H9 (cell line): Measurements from ENCODE around the gene STIM2. TPM values are rescaled to one million over a fixed set of nuclear protein-coding genes. Genes with fewer than 3 reads are reported as not detected.

Experiments
- DNase-seq: peaks from one replicate; pipeline ENCODE4 v3.0.0-alpha.2; 2017
- H2AFZ ChIP-seq: one replicate; pipeline ENCODE4 v1.6.1; 2013; ENCODE audit warnings: mild to moderate bottlenecking, low read length, control low read depth, moderate library complexity
- H2AK5ac ChIP-seq: 2 replicates; pipeline ENCODE4 v1.6.1; 2013; ENCODE audit warnings: low read length, control low read depth, mixed read lengths; ENCODE audit not compliant: insufficient read length
- H2BK120ac ChIP-seq: one replicate; pipeline ENCODE4 v1.6.1; 2013; ENCODE audit warnings: low read depth, mild to moderate bottlenecking, low read length, control low read depth, inconsistent platforms; ENCODE audit not compliant: poor library complexity, severe bottlenecking
- H2BK12ac ChIP-seq: 2 replicates; pipeline ENCODE4 v1.6.1; 2013; ENCODE audit warnings: low read length, control low read depth, mixed read lengths, low read depth; ENCODE audit not compliant: insufficient read length
- H2BK15ac ChIP-seq: 2 replicates; pipeline ENCODE4 v1.6.1; 2013; ENCODE audit warnings: low read depth, low read length, control low read depth
- H2BK20ac ChIP-seq: one replicate; pipeline ENCODE4 v1.6.1; 2013; ENCODE audit warnings: low read depth, mild to moderate bottlenecking, low read length, control low read depth, inconsistent platforms; ENCODE audit not compliant: poor library complexity, severe bottlenecking
- H2BK5ac ChIP-seq: 2 replicates; pipeline ENCODE4 v1.6.1; 2013; ENCODE audit warnings: low read length, control low read depth, mixed read lengths; ENCODE audit not compliant: insufficient read length
- H3K14ac ChIP-seq: 2 replicates; pipeline ENCODE4 v1.6.1; 2013; ENCODE audit warnings: low read length, control low read depth; ENCODE audit not compliant: insufficient read depth
- H3K18ac ChIP-seq: 2 replicates; pipeline ENCODE4 v1.6.1; 2013; ENCODE audit warnings: low read depth, mild to moderate bottlenecking, mixed read lengths, low read length, control low read depth; ENCODE audit not compliant: insufficient read length
- H3K23ac ChIP-seq: 2 replicates; pipeline ENCODE4 v1.6.1; 2013; ENCODE audit warnings: low read length, control low read depth, mixed read lengths, low read depth; ENCODE audit not compliant: insufficient read length
- H3K23me2 ChIP-seq: 2 replicates; pipeline ENCODE4 v1.6.1; 2013; ENCODE audit warnings: low read depth, mild to moderate bottlenecking, mixed read lengths, low read length, control low read depth; ENCODE audit not compliant: insufficient read length, poor library complexity, severe bottlenecking
- H3K27ac ChIP-seq: 2 replicates; pipeline ENCODE4 v1.5.1; 2013; ENCODE audit warnings: low read length, control low read depth, mixed read lengths, low read depth; ENCODE audit not compliant: insufficient read length
- H3K27me3 ChIP-seq: 2 replicates; pipeline ENCODE4 v1.6.1; 2013; ENCODE audit warnings: low read length, control low read depth, inconsistent platforms; ENCODE audit not compliant: insufficient read depth
- H3K4ac ChIP-seq: 2 replicates; pipeline ENCODE4 v1.6.1; 2013; ENCODE audit warnings: low read depth, mild to moderate bottlenecking, control low read depth, inconsistent platforms, low read length, moderate library complexity
- H3K4me1 ChIP-seq: 2 replicates; pipeline ENCODE4 v1.6.1; 2013; ENCODE audit warnings: low read length, control low read depth, inconsistent platforms; ENCODE audit not compliant: insufficient read depth
- H3K4me2 ChIP-seq: 2 replicates; pipeline ENCODE4 v1.6.1; 2013; ENCODE audit warnings: low read length, control low read depth, mixed read lengths; ENCODE audit not compliant: insufficient read length, insufficient read depth
- H3K56ac ChIP-seq: 2 replicates; pipeline ENCODE4 v1.6.1; 2013; ENCODE audit warnings: low read depth, mild to moderate bottlenecking, mixed read lengths, low read length, control low read depth; ENCODE audit not compliant: insufficient read length
- H3K79me1 ChIP-seq: 2 replicates; pipeline ENCODE4 v1.6.1; 2013; ENCODE audit warnings: low read depth, mild to moderate bottlenecking, moderate library complexity, low read length, control low read depth, inconsistent platforms; ENCODE audit not compliant: insufficient read depth, poor library complexity, severe bottlenecking
- H3K79me2 ChIP-seq: 2 replicates; pipeline ENCODE4 v1.6.1; 2013; ENCODE audit warnings: low read length, control low read depth, inconsistent platforms; ENCODE audit not compliant: insufficient read depth
- H3K9ac ChIP-seq: 2 replicates; pipeline ENCODE4 v1.6.1; 2013; ENCODE audit warnings: low read length, control low read depth, mixed read lengths; ENCODE audit not compliant: insufficient read length; ENCODE audit errors: extremely low read depth
- H3K9me3 ChIP-seq: one replicate; pipeline ENCODE4 v1.6.1; 2013; ENCODE audit warnings: low read depth, low read length, inconsistent platforms; ENCODE audit not compliant: control insufficient read depth
- H3T11ph ChIP-seq: one replicate; pipeline ENCODE4 v1.6.1; 2013; ENCODE audit warnings: mild to moderate bottlenecking, low read length, control low read depth, inconsistent platforms
- H4K20me1 ChIP-seq: one replicate; pipeline ENCODE4 v1.6.1; 2013; ENCODE audit not compliant: control insufficient read depth, insufficient read length, insufficient read depth
- H4K5ac ChIP-seq: 2 replicates; pipeline ENCODE4 v1.6.1; 2013; ENCODE audit warnings: low read depth, mild to moderate bottlenecking, mixed read lengths, low read length, control low read depth; ENCODE audit not compliant: insufficient read length
- H4K8ac ChIP-seq: replicated peaks from 2 replicates; pipeline ENCODE4 v1.6.1; 2013; ENCODE audit warnings: low read length, control low read depth, mixed read lengths, low read depth; ENCODE audit not compliant: insufficient read length
- H4K91ac ChIP-seq: 2 replicates; pipeline ENCODE4 v1.6.1; 2013; ENCODE audit warnings: low read depth, mild to moderate bottlenecking, moderate library complexity, mixed read lengths, low read length, control low read depth; ENCODE audit not compliant: insufficient read length
- H3K27ac Mint-ChIP-seq, 3 experiments: 2 replicates in 2 of 3; 3 replicates in 1 of 3; pipeline ENCODE4 v1.8.0; 2020 to 2021; ENCODE audit warnings: mixed read lengths in 3 of 3, mild to moderate bottlenecking in 1 of 3, moderate library complexity in 1 of 3
- H3K27me3 Mint-ChIP-seq: 2 replicates; pipeline ENCODE4 v1.8.0; 2021; ENCODE audit warnings: low read depth, mild to moderate bottlenecking, moderate library complexity, mixed read lengths
- H3K36me3 Mint-ChIP-seq, 3 experiments: 2 replicates in 2 of 3; 3 replicates in 1 of 3; pipeline ENCODE4 v1.8.0; 2020 to 2021; ENCODE audit warnings: low read depth in 3 of 3, mixed read lengths in 3 of 3; ENCODE audit not compliant: insufficient read depth in 1 of 3
- H3K4me1 Mint-ChIP-seq, 2 experiments: 2 replicates each; pipeline ENCODE4 v1.8.0; 2020; ENCODE audit warnings: mixed read lengths in 2 of 2
- H3K4me3 Mint-ChIP-seq, 2 experiments: 2 replicates in 1 of 2; 3 replicates in 1 of 2; pipeline ENCODE4 v1.8.0; 2020 to 2021; ENCODE audit warnings: mild to moderate bottlenecking in 2 of 2, mixed read lengths in 2 of 2, moderate library complexity in 1 of 2
- H3K9me3 Mint-ChIP-seq, 2 experiments: 2 replicates in 1 of 2; 3 replicates in 1 of 2; pipeline ENCODE4 v1.8.0; 2020; ENCODE audit warnings: mild to moderate bottlenecking in 2 of 2, mixed read lengths in 2 of 2, moderate library complexity in 1 of 2
- CTCF ChIP-seq: fragments of 200-600 bp; sonication (generic); conservative IDR thresholded peaks from 3 replicates; pipeline ENCODE4 v1.8.0; 2021; ENCODE audit warnings: antibody characterized with exemption, mild to moderate bottlenecking
- WGBS: extraction: QIAGEN DNeasy Blood & Tissue Kit; methylation state at CpG from one replicate; pipeline ENCODE4 v1.1.7; 2013; ENCODE audit warnings: missing lambda C conversion rate, low lambda C conversion rate, mixed read lengths; ENCODE audit not compliant: insufficient read length; ENCODE audit errors: extremely low coverage; 5-methylcytosine and 5-hydroxymethylcytosine counted together
- total RNA-seq: library from RNA; stranded (reverse); gene quantifications from 2 replicates; pipeline ENCODE4 v1.2.1, GENCODE V29; 2021

The STIM2 gene
- total RNA-seq, 1 experiment from 2014 or later: 26.2 TPM

DNA sequence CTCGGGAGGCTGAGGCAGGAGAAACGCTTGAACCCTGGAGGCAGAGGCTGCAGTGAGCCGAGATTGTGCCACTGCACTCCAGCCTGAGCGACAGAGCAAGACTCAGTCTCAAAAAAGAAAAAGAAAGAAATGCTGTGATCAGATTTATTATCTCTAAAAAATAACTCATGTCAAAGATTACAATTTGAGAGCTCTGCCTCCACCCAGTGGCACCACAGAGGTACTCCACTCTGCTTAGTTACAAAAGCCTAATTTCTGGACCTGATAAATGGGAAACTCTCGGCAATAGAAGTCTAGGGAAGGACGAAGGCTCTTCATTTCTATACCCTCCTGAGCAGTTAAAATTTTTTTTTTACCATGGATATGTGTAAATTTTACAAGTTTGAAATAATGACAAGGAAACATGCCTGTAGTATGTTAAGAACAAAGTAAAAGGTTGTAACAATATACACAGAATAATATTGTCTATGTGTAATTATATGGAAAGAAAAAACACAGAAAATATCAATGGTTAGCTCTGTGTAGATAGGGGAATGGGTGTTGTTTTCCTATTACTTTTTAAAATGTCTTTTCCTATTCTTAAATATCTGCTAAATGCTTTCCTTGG is 149.8 kb downstream of the STIM2 start:
- H3K4ac ChIP-seq: no peak overlapping the region
- peak; percentile 91 for TF ChIP-seq CTCF
- no peaks in the 10 kb centered on the region for H3K27me3 ChIP-seq
- no peak overlapping the region for H2BK20ac ChIP-seq
- no peaks in the 10 kb centered on the region for H3K23me2 ChIP-seq
- Mint-ChIP-seq H3K27me3 (no peaks in the 10 kb centered on the region), H3K36me3 (no peaks in the 10 kb centered on the region), H3K4me1 (no peaks in the 10 kb centered on the region), H3K9me3 (no peaks in the 10 kb centered on the region), H3K27ac (no peak overlapping the region), H3K4me3 (no peak overlapping the region)
- peaks cover 2% of the 10 kb centered on the region; the same call in 1 of the 2 replicates for H3K4me1 ChIP-seq
- no peak overlapping the region for H4K5ac ChIP-seq
- H3K14ac ChIP-seq: no peak overlapping the region
- no peak overlapping the region for H2BK5ac ChIP-seq
- no peak overlapping the region for H2BK15ac ChIP-seq
- H3T11ph ChIP-seq: no peak overlapping the region
- H3K23ac ChIP-seq: no peak overlapping the region
- no CpG with 5 or more reads among the region's 6 CpGs for WGBS
- no peak overlapping the region for H4K91ac ChIP-seq
- no peaks in the 10 kb centered on the region for H4K20me1 ChIP-seq
- DNase-seq: no peak
- no peak overlapping the region for H4K8ac ChIP-seq
- no peak overlapping the region for H3K56ac ChIP-seq
- H3K9me3 ChIP-seq: no peaks in the 10 kb centered on the region
- H3K27ac ChIP-seq: no peak overlapping the region
- H3K18ac ChIP-seq: no peak overlapping the region
- no peak overlapping the region for H2BK12ac ChIP-seq
- H3K9ac ChIP-seq: no peak overlapping the region
- no peak overlapping the region for H2BK120ac ChIP-seq
- no peak overlapping the region for H2AFZ ChIP-seq
- H3K79me2 ChIP-seq: no peaks in the 10 kb centered on the region
- no peaks in the 10 kb centered on the region for H3K79me1 ChIP-seq
- H2AK5ac ChIP-seq: no peak overlapping the region
- H3K4me2 ChIP-seq: no peak overlapping the region
